IMR-90 (cell line): ENCODE measurements around the gene SCAMP2. TPM values are rescaled to one million over a fixed set of nuclear protein-coding genes. Genes with fewer than 3 reads are reported as not detected.

ENCODE experiments used
- ATAC-seq: fragments of 200-7000 bp; cut with Tn5 transposase; 2 replicates; pipeline ENCODE4 v1.9.1; 2020; ENCODE audit warnings: low read depth, mild to moderate bottlenecking, moderate library complexity
- BruUV-seq: library from RNA; stranded (reverse); fragments of 400-500 nt; replicated peaks from 2 replicates; lab custom pipeline; 2021; lab: Mats Ljungman, UMichigan
- CTCF ChIA-PET: fragments of 300-600 bp; formaldehyde crosslinking; extraction: SDS; loops from one replicate; lab custom pipeline; 2021; ENCODE audit warnings: antibody characterized with exemption; lab: Yijun Ruan, JAX
- POLR2A ChIA-PET: fragments of 300-600 bp; sonication (Branson Sonifier 250); formaldehyde crosslinking; loops from one replicate; lab custom pipeline; 2022; ENCODE audit warnings: antibody characterized with exemption; ENCODE audit not compliant: unreplicated experiment; lab: Charles Lee
- DNase-seq: peaks from one replicate; pipeline ENCODE4 v3.0.0; 2013
- H2AFZ ChIP-seq: replicated peaks from 2 replicates; pipeline ENCODE3; 2013; ENCODE audit warnings: low read length, mild to moderate bottlenecking; ENCODE audit not compliant: poor library complexity
- H2AK5ac ChIP-seq: 2 replicates; pipeline ENCODE4 v1.6.1; 2013; ENCODE audit warnings: low read depth, low read length, inconsistent platforms
- H2AK9ac ChIP-seq: replicated peaks from 2 replicates; pipeline ENCODE3; 2013; ENCODE audit warnings: mild to moderate bottlenecking, low read depth, low read length, moderate library complexity; ENCODE audit not compliant: poor library complexity
- H2BK120ac ChIP-seq: 2 replicates; pipeline ENCODE4 v1.6.1; 2013; ENCODE audit warnings: low read depth, low read length, inconsistent platforms
- H2BK15ac ChIP-seq: 3 replicates; pipeline ENCODE4 v1.6.1; 2013; ENCODE audit warnings: low read depth, low read length, inconsistent platforms
- H2BK20ac ChIP-seq: 2 replicates; pipeline ENCODE4 v1.6.1; 2013; ENCODE audit warnings: low read depth, mild to moderate bottlenecking, inconsistent platforms, low read length, moderate library complexity
- H2BK5ac ChIP-seq: 2 replicates; pipeline ENCODE4 v1.6.1; 2013; ENCODE audit warnings: mild to moderate bottlenecking, low read depth, low read length, inconsistent platforms; ENCODE audit not compliant: poor library complexity, severe bottlenecking
- H3K14ac ChIP-seq: replicated peaks from 2 replicates; pipeline ENCODE4 v1.6.1; 2013; ENCODE audit warnings: low read depth, low read length, inconsistent platforms
- H3K18ac ChIP-seq: 2 replicates; pipeline ENCODE4 v1.6.1; 2013; ENCODE audit warnings: low read depth, low read length, control low read depth
- H3K23ac ChIP-seq: 2 replicates; pipeline ENCODE4 v1.6.1; 2013; ENCODE audit warnings: low read depth, low read length, inconsistent platforms
- H3K27ac ChIP-seq: 2 replicates; pipeline ENCODE4 v1.5.1; 2013; ENCODE audit warnings: mild to moderate bottlenecking, control low read depth, low read length; ENCODE audit not compliant: insufficient read depth
- H3K27me3 ChIP-seq: 2 replicates; pipeline ENCODE4 v1.6.1; 2013; ENCODE audit warnings: low read length; ENCODE audit not compliant: control insufficient read depth, insufficient read depth
- H3K36me3 ChIP-seq: 2 replicates; pipeline ENCODE4 v1.6.1; 2013; ENCODE audit warnings: low read length, mixed read lengths; ENCODE audit not compliant: control insufficient read depth, insufficient read depth
- H3K4ac ChIP-seq: 2 replicates; pipeline ENCODE4 v1.6.1; 2013; ENCODE audit warnings: low read depth, low read length, inconsistent platforms
- H3K4me1 ChIP-seq: 2 replicates; pipeline ENCODE4 v1.6.1; 2013; ENCODE audit warnings: low read length, mixed read lengths; ENCODE audit not compliant: control insufficient read depth, insufficient read depth
- H3K4me2 ChIP-seq: 2 replicates; pipeline ENCODE4 v1.6.1; 2013; ENCODE audit warnings: low read depth, mild to moderate bottlenecking, control low read depth, low read length, moderate library complexity
- H3K4me3 ChIP-seq: 2 replicates; pipeline ENCODE4 v1.5.1; 2013; ENCODE audit warnings: low read depth, mild to moderate bottlenecking, control low read depth, low read length, moderate library complexity; ENCODE audit not compliant: insufficient read depth
- H3K56ac ChIP-seq: 2 replicates; pipeline ENCODE4 v1.6.1; 2013; ENCODE audit warnings: low read length, inconsistent platforms; ENCODE audit not compliant: insufficient read depth; ENCODE audit errors: extremely low read depth
- H3K79me1 ChIP-seq, 2 experiments: 2 replicates each; pipeline ENCODE4 v1.6.1; 2013; ENCODE audit warnings: low read length in 2 of 2, inconsistent platforms in 1 of 2, low read depth in 1 of 2
- H3K9ac ChIP-seq: 2 replicates; pipeline ENCODE4 v1.6.1; 2013; ENCODE audit warnings: low read depth, low read length, control low read depth
- H3K9me1 ChIP-seq: 2 replicates; pipeline ENCODE4 v1.6.1; 2013; ENCODE audit warnings: low read length, inconsistent platforms; ENCODE audit not compliant: insufficient read depth
- H3K9me3 ChIP-seq: 2 replicates; pipeline ENCODE4 v1.6.1; 2013; ENCODE audit warnings: low read length; ENCODE audit not compliant: control insufficient read depth, insufficient read depth
- H4K20me1 ChIP-seq: 2 replicates; pipeline ENCODE4 v1.6.1; 2013; ENCODE audit warnings: low read length, inconsistent platforms; ENCODE audit not compliant: insufficient read depth
- H4K5ac ChIP-seq: 2 replicates; pipeline ENCODE4 v1.6.1; 2013; ENCODE audit warnings: mild to moderate bottlenecking, low read depth, low read length, control low read depth
- H4K8ac ChIP-seq, 2 experiments: 2 replicates each; pipeline ENCODE4 v1.6.1; 2013; ENCODE audit warnings: low read depth in 2 of 2, low read length in 2 of 2, control low read depth in 1 of 2, inconsistent platforms in 1 of 2
- H4K91ac ChIP-seq: 2 replicates; pipeline ENCODE4 v1.6.1; 2013; ENCODE audit warnings: low read depth, low read length, inconsistent platforms; ENCODE audit not compliant: insufficient read depth
- BHLHE40 ChIP-seq: fragments of 150-350 bp; IDR thresholded peaks from 2 replicates; pipeline ENCODE4 v1.6.1; 2016; ENCODE audit warnings: mild to moderate bottlenecking, low read depth, low read length
- CEBPB ChIP-seq: IDR thresholded peaks from 2 replicates; pipeline ENCODE4 v1.6.1; 2012; ENCODE audit warnings: low read depth, low read length, improper control_type of control experiment
- CHD1 ChIP-seq: IDR thresholded peaks from 2 replicates; pipeline ENCODE4 v1.6.1; 2012; ENCODE audit warnings: low read depth, low read length, improper control_type of control experiment
- FOS ChIP-seq: fragments of 150-350 bp; IDR thresholded peaks from 2 replicates; pipeline ENCODE4 v1.6.1; 2016; ENCODE audit warnings: low read depth, low read length
- MAFK ChIP-seq: IDR thresholded peaks from 2 replicates; pipeline ENCODE4 v1.6.1; 2012; ENCODE audit warnings: low read depth, low read length, improper control_type of control experiment
- MAZ ChIP-seq: IDR thresholded peaks from 2 replicates; pipeline ENCODE4 v1.6.1; 2012; ENCODE audit warnings: low read depth, mild to moderate bottlenecking, low read length, improper control_type of control experiment, moderate library complexity, borderline replicate concordance
- NFE2L2 ChIP-seq: fragments of 150-350 bp; IDR thresholded peaks from 2 replicates; pipeline ENCODE4 v1.6.1; 2016; ENCODE audit warnings: low read depth, mild to moderate bottlenecking, low read length
- RAD21 ChIP-seq: IDR thresholded peaks from 2 replicates; pipeline ENCODE4 v1.6.1; 2012; ENCODE audit warnings: low read length, improper control_type of control experiment
- RCOR1 ChIP-seq: IDR thresholded peaks from 2 replicates; pipeline ENCODE4 v1.6.1; 2012; ENCODE audit warnings: mild to moderate bottlenecking, low read length, improper control_type of control experiment; ENCODE audit not compliant: insufficient replicate concordance
- SMC3 ChIP-seq: fragments of 150-350 bp; IDR thresholded peaks from 2 replicates; pipeline ENCODE4 v1.6.1; 2016; ENCODE audit warnings: low read depth, mild to moderate bottlenecking, antibody characterized with exemption, low read length, moderate library complexity
- WGBS, 2 experiments: methylation state at CpG; one replicate each; pipeline versions ENCODE4 v1.1.5 to v1.1.7; 2013; ENCODE audit warnings: missing lambda C conversion rate in 2 of 2; ENCODE audit not compliant: insufficient read length in 1 of 2; ENCODE audit errors: extremely low coverage in 2 of 2; 5-methylcytosine and 5-hydroxymethylcytosine counted together
- dilution Hi-C: fragments of 300-500 bp; cut with HindIII; formaldehyde crosslinking; loops from one replicate; pipeline ENCODE4 v1.14.3; 2018; ENCODE audit warnings: low sequenced_read_pairs; ENCODE audit not compliant: unreplicated experiment
- in situ Hi-C: fragments of 300-500 bp; cut with MboI; formaldehyde crosslinking; loops from 3 replicates; pipeline ENCODE4 v1.14.3; 2019; ENCODE audit warnings: low sequenced_read_pairs, inconsistent platforms, mixed read lengths
- intact Hi-C: fragments of 100-400 bp; cut with micrococcal nuclease; formaldehyde crosslinking; loops from 2 replicates; pipeline ENCODE4 v1.10.0; 2022
- polyA plus RNA-seq, 3 experiments: library from polyadenylated mRNA; depleted of rRNA; stranded (reverse); fragments of >200 nt; gene quantifications; 2 replicates each; pipeline ENCODE4 v1.2.3, GENCODE V29; 2012; ENCODE audit warnings: low replicate concordance in 1 of 3
- total RNA-seq: library from RNA; depleted of rRNA; stranded (reverse); fragments of >200 nt; gene quantifications from 2 replicates; pipeline ENCODE4 v1.2.3, GENCODE V29; 2012
- TF ChIP-seq, protein P1 (sequence below): fragments of 150-350 bp; IDR thresholded peaks from 2 replicates; pipeline ENCODE4 v1.6.1; 2017; ENCODE audit warnings: mild to moderate bottlenecking, antibody characterized with exemption, low read length, low read depth
- TF ChIP-seq, protein P2 (sequence below): fragments of 150-350 bp; IDR thresholded peaks from 2 replicates; pipeline ENCODE4 v1.6.1; 2016; ENCODE audit warnings: low read depth, mild to moderate bottlenecking, low read length, moderate library complexity, borderline replicate concordance

Gene SCAMP2
- total and polyA plus RNA-seq, 2 of the 4 experiments (the other 2 are of a cell fraction) = 25.8 to 111 TPM

DNA sequence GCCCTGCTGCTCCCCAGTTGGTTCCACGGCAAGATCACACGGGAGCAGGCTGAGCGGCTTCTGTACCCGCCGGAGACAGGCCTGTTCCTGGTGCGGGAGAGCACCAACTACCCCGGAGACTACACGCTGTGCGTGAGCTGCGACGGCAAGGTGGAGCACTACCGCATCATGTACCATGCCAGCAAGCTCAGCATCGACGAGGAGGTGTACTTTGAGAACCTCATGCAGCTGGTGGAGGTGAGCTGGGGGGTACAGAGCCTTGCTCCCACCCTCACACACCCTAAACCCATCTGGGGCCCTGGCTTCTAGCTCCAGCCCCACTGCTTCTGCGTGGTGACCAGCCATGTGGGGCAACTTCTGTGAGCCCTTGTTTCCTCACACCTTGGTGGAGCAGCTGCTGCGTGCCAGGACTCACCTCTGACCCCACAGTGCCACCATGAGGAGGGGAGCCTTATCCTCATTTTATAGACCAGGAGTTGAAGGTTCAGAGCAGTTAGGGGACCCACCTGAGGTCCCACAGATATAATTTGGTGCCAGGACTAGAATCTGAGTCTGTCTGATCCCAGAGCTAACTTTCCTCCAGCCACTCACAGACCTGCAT lies 73.8 kb downstream of the SCAMP2 start (continued):
- TF ChIP-seq NFE2L2 (no peak), MAFK (no peak), CEBPB (no peak), SMC3 (no peak), CHD1 (no peak)

DNA sequence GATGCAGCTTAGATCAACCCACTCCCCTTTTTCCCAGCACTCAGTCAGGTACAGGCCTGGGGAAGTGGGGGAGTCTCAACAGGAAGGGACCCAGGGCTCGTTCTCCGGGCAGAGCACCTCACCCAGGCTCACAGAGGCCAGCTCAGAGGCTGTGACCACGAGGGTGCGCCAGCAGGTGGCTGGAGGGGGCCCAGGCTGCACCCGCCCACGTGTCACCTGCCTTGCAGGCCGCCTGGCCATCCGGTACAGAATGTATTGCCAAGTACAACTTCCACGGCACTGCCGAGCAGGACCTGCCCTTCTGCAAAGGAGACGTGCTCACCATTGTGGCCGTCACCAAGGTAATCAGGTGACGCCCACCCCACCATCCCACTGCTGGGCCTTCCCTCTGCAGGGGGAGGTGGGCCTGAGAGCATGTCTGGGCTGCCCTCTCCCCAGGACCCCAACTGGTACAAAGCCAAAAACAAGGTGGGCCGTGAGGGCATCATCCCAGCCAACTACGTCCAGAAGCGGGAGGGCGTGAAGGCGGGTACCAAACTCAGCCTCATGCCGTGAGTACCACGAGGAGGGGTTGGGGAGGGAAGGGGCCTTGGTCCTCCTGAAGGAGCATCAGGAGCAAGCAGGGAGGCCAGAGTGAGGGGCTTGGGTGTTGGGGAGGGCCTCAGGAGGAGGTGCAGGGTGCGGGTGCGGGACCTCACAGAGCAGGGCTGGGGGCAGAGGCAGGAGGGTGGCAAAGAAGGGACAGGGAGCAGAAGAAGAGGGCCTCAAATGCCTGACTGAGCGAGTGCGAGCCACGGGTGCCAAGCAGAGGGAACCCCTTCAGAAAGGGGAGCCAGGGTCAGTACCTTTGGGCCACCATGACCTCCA lies 74.5 kb downstream of the SCAMP2 start:
- in situ Hi-C loops = no loop called here
- H4K20me1 ChIP-seq = peaks cover 64% of the 10 kb centered on the region

More for the DNA sequence above, 74.5 kb downstream of the SCAMP2 start:
- ChIA-PET CTCF (no interaction called here), POLR2A (no interaction called here)
- BruUV-seq = no TSS peak
- peaks cover 3 to 70% of the 10 kb centered on the region in 2 experiments for H3K79me1 ChIP-seq
- peaks cover 7% of the 10 kb centered on the region; the same call in 1 of the 2 replicates for H3K9me1 ChIP-seq
- H3K4me3 ChIP-seq = no peak overlapping the region
- ATAC-seq (no peak), DNase-seq (no peak)
- H3K23ac ChIP-seq = no peak overlapping the region
- intact Hi-C loops = no loop called here
- no peak overlapping the region for H3K56ac ChIP-seq
- no peak overlapping the region for H2BK20ac ChIP-seq
- no peaks in the 10 kb centered on the region for H3K9me3 ChIP-seq
- no peak overlapping the region for H3K9ac ChIP-seq
- peaks cover 2% of the 10 kb centered on the region; the same call in 1 of the 2 replicates for H3K4me1 ChIP-seq
- no peak overlapping the region for H4K91ac ChIP-seq
- no peak overlapping the region for H2BK15ac ChIP-seq
- no peak overlapping the region for H2BK5ac ChIP-seq
- no peaks in the 10 kb centered on the region for H3K27me3 ChIP-seq
- no peak overlapping the region for H3K27ac ChIP-seq
- no peak overlapping the region for H2BK120ac ChIP-seq
- H3K4ac ChIP-seq = no peak overlapping the region
- no peak overlapping the region for H2AK5ac ChIP-seq
- peaks cover 41% of the 10 kb centered on the region for H3K36me3 ChIP-seq
- H4K8ac ChIP-seq = no peak overlapping the region
- H3K18ac ChIP-seq = no peak overlapping the region
- H3K4me2 ChIP-seq = no peak overlapping the region
- TF ChIP-seq NFE2L2 (no peak), CHD1 (no peak), CEBPB (no peak), RAD21 (no peak), BHLHE40 (no peak), FOS (no peak), MAZ (no peak), RCOR1 (no peak), MAFK (no peak)
- TF ChIP-seq, protein P1, sequence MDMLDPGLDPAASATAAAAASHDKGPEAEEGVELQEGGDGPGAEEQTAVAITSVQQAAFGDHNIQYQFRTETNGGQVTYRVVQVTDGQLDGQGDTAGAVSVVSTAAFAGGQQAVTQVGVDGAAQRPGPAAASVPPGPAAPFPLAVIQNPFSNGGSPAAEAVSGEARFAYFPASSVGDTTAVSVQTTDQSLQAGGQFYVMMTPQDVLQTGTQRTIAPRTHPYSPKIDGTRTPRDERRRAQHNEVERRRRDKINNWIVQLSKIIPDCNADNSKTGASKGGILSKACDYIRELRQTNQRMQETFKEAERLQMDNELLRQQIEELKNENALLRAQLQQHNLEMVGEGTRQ = no peak
- TF ChIP-seq, protein P2, sequence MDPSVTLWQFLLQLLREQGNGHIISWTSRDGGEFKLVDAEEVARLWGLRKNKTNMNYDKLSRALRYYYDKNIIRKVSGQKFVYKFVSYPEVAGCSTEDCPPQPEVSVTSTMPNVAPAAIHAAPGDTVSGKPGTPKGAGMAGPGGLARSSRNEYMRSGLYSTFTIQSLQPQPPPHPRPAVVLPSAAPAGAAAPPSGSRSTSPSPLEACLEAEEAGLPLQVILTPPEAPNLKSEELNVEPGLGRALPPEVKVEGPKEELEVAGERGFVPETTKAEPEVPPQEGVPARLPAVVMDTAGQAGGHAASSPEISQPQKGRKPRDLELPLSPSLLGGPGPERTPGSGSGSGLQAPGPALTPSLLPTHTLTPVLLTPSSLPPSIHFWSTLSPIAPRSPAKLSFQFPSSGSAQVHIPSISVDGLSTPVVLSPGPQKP = no peak
- H3K14ac ChIP-seq = no peak overlapping the region
- dilution Hi-C loops = no loop called here
- H4K5ac ChIP-seq = no peak overlapping the region
- H2AK9ac ChIP-seq = peak overlapping the region; percentile 50
- no peak overlapping the region for H2AFZ ChIP-seq
- 93% methylated on average over 12 of the region's 25 CpGs; no CpG with 5 or more reads in 1 of the 2 experiments for WGBS, 2 experiments
